Measurements from ENCODE around the gene GPRASP3.
"Not testable (repeated sequence)": the region's sequence is repeated elsewhere in the genome, so short reads cannot be mapped to it uniquely, and the experiment has no call there.

GPRASP3 gene, protein sequence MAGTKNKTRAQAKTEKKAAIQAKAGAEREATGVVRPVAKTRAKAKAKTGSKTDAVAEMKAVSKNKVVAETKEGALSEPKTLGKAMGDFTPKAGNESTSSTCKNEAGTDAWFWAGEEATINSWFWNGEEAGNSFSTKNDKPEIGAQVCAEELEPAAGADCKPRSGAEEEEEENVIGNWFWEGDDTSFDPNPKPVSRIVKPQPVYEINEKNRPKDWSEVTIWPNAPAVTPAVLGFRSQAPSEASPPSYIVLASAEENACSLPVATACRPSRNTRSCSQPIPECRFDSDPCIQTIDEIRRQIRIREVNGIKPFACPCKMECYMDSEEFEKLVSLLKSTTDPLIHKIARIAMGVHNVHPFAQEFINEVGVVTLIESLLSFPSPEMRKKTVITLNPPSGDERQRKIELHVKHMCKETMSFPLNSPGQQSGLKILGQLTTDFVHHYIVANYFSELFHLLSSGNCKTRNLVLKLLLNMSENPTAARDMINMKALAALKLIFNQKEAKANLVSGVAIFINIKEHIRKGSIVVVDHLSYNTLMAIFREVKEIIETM

DNA sequence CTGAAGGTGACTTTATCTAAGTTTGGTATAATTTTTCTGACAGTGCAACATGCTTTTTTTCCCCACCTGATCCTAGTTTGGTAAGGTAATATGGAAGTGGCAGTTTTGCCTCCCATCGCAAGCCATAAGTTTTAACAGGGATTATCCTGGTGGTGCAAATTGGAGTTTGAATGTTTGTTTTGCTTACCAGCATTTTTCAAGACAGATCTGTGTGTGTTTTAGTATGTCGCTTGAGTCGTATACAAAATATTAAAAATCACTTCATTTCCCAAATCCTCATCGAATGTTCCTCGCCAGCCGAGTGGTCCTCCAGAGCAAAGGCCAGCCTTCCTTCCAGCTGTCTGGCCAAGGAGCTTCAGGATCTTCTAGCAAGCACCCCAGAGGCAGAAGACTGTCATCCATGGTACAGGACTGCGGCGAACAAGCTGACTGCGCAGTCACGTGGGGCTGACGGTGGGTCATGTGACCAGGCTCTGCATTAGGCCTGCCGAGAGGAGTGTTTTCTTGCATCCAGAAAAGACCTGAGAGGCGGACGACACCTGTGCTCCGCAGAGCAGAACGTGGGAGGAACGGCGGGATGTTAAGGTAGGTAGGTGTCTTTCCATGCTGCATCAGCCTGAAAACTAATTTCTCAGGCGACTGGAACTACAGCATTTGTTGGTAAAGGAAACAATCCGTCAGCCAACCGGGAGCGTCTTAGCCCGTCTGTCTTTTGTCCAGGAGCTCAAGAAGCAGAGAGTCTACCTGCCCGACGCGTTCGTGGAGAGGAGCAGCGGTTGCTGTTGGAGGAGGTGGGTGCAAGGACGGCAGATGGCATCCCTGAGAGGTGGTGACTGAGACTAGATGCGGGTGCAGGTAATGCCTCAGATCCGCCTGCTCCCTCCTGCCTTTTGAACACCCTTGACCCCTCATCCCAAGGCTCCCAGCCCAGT, at the start of gene GPRASP3:
Gene GPRASP3 (plus strand): TSS at position 507 of the 932 bp plus-strand sequence. CDS start 28,253 bp downstream, outside the sequence.
- peak; percentile 70 for DNase-seq

DNA sequence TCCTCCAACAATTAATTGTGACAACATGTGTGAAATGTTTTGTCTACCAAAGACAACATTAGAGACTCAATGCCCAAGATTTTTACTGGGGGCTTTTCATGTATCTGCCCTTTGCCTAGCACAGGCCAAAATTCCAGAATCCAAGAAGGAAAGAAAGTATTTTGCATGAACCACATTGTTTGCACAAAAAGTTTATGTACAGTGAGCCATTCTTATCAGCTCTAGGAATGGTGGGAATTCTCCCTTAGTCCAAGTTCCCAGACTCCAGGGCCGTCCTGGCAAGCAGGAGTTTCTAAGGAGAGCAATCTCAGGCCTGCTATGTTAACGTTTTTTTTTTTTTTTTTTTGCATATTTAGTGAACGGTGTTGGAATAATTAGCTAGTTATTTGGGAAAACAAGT, 47.7 kb upstream of the GPRASP3 start:
- DNase-seq, result no peak

DNA sequence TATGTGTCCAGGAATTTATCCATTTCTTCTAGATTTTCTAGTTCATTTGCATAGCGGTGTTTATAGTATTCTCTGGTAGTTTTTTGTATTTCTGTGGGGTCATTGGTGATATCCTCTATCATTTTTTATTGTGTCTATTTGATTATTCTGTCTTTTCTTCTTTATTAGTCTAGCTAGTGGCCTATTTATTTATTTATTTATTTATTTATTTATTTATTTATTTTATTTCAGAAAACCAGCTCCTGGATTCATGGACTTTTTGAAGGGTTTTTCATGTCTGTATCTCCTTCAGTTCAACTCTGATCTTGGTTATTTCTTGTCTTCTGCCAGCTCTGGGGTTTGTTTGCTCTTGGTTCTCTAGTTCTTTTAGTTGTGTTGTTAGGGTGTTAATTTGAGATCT, 43.1 kb upstream of the GPRASP3 start:
- DNase-seq, result not testable (repeated sequence)

DNA sequence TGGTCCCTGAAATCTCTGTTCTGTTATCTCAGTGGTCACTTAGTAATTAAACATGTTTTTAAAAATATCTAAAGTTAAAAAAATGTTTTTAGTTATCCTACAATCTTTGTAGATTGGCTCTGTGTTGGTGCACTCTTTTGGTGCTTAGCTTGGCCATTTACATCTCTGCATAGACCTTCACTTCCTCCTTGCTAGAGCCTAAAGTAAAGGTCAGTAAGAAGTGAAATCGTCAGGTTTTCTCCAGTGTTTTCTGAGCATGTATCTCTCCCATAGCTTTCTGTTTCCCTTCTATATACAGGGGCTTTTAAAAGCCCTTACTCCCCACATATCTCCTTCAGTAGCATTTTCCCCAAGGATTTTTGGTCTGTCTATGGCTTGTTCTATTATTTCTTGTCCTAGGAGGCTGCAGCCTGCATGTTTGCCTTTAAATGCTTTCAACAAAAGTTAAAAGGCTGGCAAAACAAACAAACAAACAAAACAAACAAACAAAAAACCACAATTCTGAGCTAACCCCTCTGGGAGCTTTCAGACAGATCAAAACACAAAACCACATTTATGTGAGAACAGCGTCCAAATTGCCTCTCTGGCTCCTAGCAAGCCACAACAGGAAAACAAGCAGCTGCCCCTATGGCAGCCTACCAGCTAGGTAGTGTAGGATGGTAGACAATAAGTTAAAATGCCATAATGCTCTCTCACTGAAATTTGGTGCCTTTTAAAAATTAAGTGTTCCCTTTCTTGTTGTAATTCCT, 35.6 kb upstream of the GPRASP3 start:
- no peak for DNase-seq

DNA sequence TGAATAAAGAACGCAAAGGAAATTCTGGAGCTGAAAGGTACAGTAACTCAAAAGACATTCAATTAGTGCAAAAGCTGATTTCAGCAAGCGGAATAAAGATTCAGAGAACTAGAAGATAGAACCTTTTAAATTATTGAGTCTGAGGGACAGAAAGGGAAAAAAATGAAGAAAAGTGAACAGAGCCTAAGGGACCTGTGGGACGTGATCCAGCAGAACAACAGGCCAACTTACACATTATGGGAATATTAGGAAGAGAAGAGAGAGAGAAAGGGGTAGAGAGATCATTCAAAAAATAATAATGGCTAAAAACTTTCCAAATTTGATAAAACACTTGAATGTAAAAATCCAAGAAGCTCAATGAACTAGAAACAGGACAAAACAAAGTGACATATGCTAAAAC, 25.8 kb upstream of the GPRASP3 start:
- no peak for DNase-seq

DNA sequence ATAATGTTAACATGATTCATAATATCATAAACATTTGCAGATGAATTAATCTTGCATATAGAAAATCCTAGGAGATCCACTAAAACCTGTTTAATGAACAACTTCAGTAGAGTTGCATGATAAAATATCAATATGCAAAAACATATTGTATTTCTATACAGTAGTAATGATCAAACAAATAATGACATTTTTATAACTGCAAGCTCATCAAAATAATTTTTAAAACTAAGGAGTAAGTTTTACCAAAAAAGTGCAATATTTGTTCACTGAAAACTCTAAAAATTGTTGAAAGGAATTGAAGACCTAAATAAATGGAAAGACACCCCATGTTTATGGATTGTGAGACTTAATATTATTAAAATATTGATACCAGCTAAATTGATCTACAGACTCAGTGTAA, 24.2 kb upstream of the GPRASP3 start:
- no peak for DNase-seq

DNA sequence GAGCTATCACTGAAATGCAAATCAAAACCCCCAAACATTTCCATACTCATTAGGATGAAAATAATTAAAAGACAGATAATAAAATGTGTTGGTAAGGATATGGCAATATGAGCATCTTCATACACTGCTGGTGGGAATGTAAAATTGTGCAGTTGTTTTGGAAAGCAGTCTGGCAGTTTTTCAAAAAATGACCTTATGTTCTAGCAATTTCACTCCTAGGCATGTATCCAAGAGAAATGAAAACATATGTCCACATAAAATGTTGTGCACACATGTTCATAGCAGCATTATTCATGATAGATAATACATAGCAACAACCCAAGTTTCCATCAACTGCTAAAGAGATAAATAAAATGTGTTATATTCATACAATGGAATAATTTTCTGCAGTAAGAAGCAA, 23.0 kb upstream of the GPRASP3 start:
- DNase-seq, result no peak

DNA sequence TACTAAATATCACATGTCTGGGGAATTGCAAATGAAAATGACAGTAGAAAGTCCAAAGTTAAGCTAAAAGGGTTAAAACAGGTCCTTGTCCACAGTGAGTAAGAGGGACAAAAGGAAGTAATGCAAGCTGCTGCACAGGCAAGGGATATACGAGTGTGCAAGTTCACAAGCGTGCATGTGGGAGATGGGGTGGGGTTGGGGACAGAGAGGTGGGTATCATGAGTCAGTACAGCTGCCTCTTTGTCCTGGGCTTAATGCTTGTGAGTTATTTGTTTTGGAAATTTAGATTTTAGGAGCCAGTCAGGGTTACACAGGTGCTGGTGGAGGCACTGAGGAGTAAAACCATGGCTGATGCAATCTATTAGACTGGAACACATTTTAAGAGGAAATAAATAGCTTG, 11.6 kb upstream of the GPRASP3 start:
- no peak for DNase-seq

DNA sequence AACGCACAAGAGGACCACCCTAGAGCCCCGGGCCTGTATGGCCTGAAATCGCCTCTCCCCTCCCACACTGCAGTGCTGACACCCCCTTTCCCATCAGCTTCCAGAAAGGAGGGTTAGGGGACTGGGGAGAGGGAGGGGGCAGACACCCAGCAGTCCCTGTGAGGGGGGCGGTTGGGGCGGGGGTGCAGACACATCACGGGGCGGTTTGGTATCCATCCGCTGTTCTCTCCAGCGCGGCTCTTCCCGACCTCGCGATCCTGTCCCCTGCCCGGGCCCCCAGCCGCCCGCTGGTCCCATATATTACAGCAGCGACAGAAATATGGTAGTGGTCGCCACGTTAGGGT, 8.7 kb upstream of the GPRASP3 start:
- no peak for DNase-seq

DNA sequence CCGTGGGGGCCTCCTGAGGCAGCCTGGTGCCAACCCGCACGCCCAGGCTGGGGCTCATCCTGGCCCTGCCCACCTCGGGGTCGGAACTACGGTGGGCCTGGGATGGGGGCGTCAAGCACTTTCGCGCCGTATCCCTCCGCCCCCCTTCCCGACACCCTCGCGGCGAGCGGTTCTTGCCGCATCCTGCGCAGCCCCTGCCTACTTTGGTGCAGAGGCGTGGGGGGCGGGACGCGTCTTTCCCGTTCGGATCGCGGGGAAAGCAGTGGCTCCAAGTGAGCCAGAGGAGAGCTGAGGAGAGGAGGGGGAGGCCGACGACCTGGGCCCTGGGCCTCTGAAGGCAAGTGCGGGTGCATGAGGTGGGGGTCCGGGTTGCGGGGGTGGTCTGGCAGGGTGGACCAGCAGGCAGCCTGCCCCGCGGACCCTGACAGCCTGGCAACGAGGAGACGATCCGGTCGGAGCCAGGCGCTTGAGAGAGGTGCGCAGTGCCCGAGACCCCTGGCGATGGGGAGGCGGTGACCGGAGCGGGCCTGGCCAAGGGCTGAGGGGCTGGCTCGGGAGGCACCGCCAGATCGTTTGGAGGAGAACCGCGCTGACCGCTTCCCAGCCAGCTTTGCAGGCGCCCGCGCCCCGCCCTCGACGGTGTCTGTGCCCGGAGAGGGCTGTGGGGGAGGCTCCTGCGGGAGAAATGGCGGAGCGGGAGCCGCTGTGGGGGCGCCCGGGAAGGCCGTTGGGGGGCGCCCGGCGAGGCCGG, 8.2 kb upstream of the GPRASP3 start, which contains the start of gene GPRASP2:
Gene GPRASP2 (plus strand): TSS at position 233 of the 751 bp plus-strand sequence. CDS start 2,422 bp downstream, outside the sequence.
- no peak for DNase-seq

DNA sequence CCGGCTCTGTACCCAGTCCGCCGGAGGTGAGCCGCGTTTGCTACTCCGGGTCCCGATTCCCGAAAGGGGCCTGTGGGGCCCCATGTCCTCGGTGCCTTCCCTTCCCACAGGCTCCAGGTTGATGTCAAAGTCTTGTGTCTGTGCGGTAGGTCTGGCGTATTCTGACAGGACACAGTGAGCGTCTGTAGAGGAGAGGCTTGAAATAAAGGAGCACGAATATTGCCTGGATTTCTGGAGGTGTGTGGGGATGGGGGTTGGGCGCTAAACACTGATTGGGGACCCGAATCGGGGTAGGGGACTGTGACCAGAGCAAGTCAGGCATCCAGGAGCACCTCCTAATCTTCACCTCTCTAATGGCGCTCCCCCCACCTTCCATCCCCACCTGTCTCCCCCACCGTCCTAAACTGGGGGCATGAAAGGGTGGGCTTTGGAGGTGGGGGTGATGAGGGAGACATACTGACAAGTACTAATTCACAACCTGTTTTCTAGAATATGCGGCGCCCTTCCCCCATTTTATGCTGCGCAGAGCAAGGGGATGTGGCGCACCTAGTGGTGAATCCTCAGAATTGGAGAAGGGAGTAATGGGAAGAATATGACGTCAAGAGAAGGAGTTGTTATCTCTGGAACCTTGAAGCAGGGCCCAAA, 7.4 kb upstream of the GPRASP3 start:
- DNase-seq, result no peak

DNA sequence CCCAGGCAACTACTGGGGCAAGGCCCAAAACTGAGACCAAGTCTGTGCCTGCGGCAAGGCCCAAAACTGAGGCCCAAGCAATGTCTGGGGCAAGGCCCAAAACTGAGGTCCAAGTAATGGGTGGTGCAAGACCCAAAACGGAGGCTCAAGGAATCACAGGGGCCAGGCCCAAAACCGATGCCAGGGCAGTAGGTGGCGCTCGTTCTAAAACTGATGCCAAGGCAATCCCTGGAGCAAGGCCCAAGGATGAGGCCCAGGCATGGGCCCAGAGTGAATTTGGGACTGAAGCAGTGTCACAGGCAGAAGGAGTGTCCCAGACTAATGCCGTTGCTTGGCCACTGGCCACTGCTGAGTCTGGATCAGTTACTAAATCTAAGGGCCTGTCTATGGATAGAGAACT, 5.5 kb upstream of the GPRASP3 start:
- no peak for DNase-seq

DNA sequence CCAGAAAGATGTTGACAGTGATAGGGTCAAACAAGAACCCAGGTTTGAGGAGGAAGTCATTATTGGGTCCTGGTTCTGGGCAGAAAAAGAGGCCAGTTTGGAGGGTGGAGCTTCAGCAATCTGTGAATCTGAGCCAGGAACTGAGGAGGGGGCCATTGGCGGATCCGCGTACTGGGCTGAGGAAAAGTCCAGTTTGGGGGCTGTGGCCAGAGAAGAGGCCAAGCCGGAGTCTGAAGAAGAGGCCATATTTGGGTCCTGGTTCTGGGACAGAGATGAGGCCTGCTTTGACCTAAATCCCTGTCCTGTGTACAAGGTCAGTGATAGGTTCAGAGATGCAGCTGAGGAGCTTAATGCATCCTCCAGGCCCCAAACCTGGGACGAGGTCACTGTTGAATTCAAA, 4.6 kb upstream of the GPRASP3 start:
- DNase-seq, result no peak

DNA sequence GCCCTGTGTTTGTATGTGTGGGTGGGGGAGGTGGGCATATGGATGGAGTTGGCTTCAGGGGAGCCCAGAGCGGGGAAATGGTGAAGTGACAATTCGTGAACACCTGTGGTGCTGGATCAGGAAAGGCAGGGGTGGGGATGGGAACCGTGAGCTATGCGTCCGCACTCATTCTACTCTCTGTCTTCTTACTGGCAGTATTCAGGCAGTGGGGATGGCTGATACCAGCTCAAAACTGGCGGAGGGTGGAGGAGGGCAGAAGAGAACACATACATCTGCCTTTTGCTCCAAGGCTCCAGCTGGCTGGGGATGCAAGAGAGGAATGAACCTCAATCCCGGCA, 595 bp downstream of the GPRASP3 start:
- DNase-seq, result not testable (repeated sequence)

DNA sequence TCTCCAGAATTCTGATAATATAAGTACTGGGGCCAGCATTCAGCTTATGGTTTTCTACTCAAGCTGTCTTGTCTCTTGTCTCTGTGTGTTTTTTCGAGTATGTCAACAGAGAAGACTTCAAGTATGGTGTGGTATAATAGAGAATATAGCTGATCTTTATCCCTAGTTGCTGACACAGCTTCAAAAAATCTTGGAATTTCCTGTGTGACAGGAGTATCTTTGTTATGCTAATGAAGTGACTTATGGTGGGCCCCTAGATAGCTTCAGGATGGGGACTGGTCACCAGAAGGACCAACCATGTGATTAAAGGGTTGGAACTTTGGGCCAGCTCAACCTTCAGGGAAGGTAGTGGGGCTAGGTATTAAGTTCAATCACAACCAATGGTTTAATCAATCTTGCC, 2.9 kb downstream of the GPRASP3 start:
- DNase-seq, result no peak

DNA sequence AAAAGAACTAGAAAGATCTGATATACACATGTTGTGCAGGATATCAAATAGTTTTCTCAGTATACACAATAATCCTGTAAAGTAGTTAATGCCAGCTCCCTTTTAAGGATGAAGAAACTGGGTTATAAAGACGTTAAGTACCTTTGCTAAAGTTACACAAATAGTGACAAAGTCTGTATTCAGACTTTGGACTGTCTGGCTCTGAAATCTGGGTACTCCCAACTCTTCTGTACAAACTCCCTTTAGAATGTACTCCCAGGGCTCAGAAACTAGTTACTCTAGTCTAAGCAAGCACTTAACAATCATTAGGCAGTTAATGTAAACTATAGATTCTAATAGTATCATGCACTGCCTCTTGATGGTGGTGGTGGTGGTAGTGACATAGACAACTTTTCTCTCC, 7.2 kb downstream of the GPRASP3 start:
- DNase-seq, result no peak

DNA sequence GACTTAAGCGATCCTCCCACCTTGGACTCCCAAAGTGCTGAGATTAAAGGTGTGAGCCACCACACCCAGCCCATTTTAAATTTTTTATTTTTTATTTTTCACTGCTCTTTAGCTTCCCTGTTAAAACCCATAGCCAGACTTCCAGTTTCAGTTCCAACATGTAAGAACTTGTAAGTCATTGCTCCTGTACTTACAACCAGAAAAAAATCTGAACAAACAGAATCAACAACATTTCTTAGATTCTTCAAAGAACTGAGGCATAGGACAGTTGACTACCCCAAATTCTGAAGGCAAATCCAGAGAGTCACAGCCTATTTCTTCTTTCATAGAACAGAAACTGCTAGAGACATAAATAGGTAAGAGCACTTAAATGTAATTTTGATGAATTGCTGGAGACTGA, 8.1 kb downstream of the GPRASP3 start:
- no peak for DNase-seq

DNA sequence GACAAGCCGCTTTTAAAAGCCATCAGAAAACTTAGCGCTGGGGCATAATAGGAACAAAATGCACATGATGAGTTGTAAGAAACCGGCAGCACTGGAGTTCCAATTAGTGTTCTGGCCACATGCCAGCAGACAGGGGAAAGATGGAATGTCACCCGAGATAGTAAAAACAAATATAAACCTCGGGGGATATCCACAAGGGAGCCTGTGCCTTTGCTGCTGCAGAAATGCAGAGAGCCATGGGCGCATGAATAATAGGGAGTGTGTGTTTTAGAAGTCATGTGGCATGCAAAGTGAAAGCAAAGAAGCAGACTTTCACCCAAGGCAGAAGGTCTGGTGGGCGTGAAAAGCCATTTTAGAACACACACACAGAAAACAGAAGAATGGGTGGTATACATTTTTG, 19.1 kb downstream of the GPRASP3 start:
- DNase-seq, result no peak

DNA sequence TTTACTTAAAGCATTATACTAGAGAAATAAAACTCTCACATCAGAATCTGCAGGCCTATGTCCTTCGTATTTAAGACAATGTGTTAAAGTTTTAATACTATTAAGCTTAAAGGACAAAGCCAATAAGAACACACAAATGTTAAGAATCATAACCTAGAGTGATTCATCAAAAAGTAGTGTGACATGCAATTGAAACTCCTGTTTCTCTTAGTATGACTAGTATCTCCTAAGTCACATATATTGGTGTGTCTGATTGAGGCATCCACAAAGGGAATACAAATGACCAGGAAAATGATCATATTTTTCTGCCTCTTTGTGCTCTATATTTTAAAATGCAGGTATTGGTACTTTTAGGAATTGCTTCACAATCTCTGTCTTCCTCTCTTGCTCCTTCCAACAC, 23.8 kb downstream of the GPRASP3 start:
- no peak for DNase-seq

DNA sequence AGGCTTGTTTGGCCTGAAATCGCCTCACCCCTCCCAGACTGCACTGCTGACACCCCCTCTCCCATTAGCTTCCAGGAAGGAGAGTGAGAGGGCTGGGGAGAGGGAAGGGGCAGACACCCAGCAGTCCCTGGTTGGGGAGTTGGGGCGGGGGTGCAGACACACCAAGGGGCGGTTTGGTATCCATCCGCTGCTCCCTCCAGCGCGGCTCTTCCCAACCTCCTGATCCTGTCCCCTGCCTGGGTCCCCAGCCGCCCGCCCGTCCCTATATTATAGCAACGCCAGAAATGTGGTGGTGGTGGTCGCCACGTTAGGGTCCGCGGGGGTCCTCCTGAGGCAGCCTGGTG, 24.9 kb downstream of the GPRASP3 start:
- DNase-seq, result no peak

DNA sequence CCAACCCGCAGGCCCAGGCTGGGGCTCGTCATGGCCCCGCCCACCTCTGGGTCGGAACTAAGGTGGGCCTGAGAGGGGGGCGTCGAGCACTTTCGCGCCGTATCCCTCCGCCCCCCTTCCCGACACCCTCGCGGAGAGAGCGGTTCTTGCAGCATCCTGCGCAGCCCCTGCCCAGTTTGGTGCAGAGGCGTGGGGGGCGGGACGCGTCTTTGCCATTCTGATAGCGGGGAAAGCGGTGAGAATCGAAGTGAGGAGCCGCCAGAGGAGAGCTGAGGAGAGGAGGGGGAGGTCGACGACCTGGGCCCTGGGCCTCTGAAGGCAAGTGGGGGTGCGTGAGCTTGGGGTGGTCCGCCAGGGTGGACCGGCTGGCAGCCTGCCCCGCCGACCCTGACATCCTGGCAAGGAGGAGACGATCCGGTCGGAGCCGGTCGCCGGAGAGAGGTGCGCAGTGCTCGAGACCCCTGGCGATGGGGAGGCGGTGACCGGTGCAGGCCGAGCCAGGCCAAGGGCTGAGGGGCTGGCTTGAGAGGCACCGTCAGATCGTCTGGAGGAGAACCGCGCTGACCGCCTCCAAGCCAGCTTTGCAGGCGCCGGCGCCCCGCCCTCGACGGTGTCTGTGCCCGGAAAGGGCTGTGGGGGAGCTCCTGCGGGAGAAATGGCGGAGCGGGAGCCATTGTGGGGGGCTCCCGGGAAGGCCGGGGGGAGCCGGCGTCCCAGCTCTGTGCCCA, 25.5 kb downstream of the GPRASP3 start:
- DNase-seq, result no peak

All from CD4-positive, alpha-beta T cell treated with Interleukin-12 subunit alpha and Interleukin-12 subunit beta, for 1 hour (primary cell).